Measurements from ENCODE around the gene ZSCAN31.

Gene ZSCAN31

GRCh38 chr6:28357036-28357435, 21.1 kb upstream of the ZSCAN31 start:
- Mint-ChIP-seq H3K9me3 (no peaks in the 10 kb centered on the region), H3K4me1 (ENCODE audit: low read depth) (peaks cover 14% of the 10 kb centered on the region), H3K27me3 (no peaks in the 10 kb centered on the region), H3K4me3 (no peak overlapping the region), H3K36me3 (ENCODE audit: low read depth) (peaks cover 2% of the 10 kb centered on the region), H3K27ac (no peak overlapping the region)

- H3K27ac Mint-ChIP-seq = no peak overlapping the region
- H3K4me3 Mint-ChIP-seq = no peak overlapping the region
- no peaks in the 10 kb centered on the region for H3K9me3 Mint-ChIP-seq
- no peaks in the 10 kb centered on the region for H3K36me3 Mint-ChIP-seq (ENCODE audit: low read depth)
- no peaks in the 10 kb centered on the region for H3K27me3 Mint-ChIP-seq
- H3K4me1 Mint-ChIP-seq (ENCODE audit: low read depth) = peaks cover 18% of the 10 kb centered on the region
Observed at GRCh38 chr6:28356666-28357020, 20.7 kb upstream of the ZSCAN31 start.

- H3K27ac Mint-ChIP-seq = peak overlapping the region; percentile 75
- peak overlapping the region; percentile 86 for H3K4me3 Mint-ChIP-seq
- no peaks in the 10 kb centered on the region for H3K27me3 Mint-ChIP-seq
- no peaks in the 10 kb centered on the region for H3K36me3 Mint-ChIP-seq (ENCODE audit: low read depth)
- peaks cover 24% of the 10 kb centered on the region for H3K4me1 Mint-ChIP-seq (ENCODE audit: low read depth)
- H3K9me3 Mint-ChIP-seq = no peaks in the 10 kb centered on the region
Observed at GRCh38 chr6:28355743-28356665, 20.1 kb upstream of the ZSCAN31 start.

GRCh38 chr6:28354688-28355554, 19.0 kb upstream of the ZSCAN31 start:
- Mint-ChIP-seq H3K9me3 (no peaks in the 10 kb centered on the region), H3K4me1 (ENCODE audit: low read depth) (peaks cover 35% of the 10 kb centered on the region), H3K4me3 (peak overlapping the region; percentile 86), H3K36me3 (ENCODE audit: low read depth) (no peaks in the 10 kb centered on the region), H3K27me3 (no peaks in the 10 kb centered on the region), H3K27ac (peak overlapping the region; percentile 75)

- Mint-ChIP-seq H3K27ac (no peak overlapping the region), H3K4me1 (ENCODE audit: low read depth) (peaks cover 41% of the 10 kb centered on the region), H3K36me3 (ENCODE audit: low read depth) (no peaks in the 10 kb centered on the region)
Observed at GRCh38 chr6:28353981-28354676, 18.2 kb upstream of the ZSCAN31 start.

GRCh38 chr6:28353356-28353755, 17.4 kb upstream of the ZSCAN31 start:
- Mint-ChIP-seq H3K36me3 (ENCODE audit: low read depth) (no peaks in the 10 kb centered on the region), H3K4me3 (no peak overlapping the region), H3K4me1 (ENCODE audit: low read depth) (peaks cover 41% of the 10 kb centered on the region), H3K27me3 (no peaks in the 10 kb centered on the region), H3K27ac (no peak overlapping the region), H3K9me3 (no peaks in the 10 kb centered on the region)

More at GRCh38 chr6:28353981-28354676, 18.2 kb upstream of the ZSCAN31 start:
- Mint-ChIP-seq H3K9me3 (no peaks in the 10 kb centered on the region), H3K27me3 (no peaks in the 10 kb centered on the region), H3K4me3 (no peak overlapping the region)

GRCh38 chr6:28351493-28351925, 15.6 kb upstream of the ZSCAN31 start:
- peaks cover 13% of the 10 kb centered on the region for H3K27me3 Mint-ChIP-seq
- H3K9me3 Mint-ChIP-seq = no peaks in the 10 kb centered on the region
- no peaks in the 10 kb centered on the region for H3K36me3 Mint-ChIP-seq (ENCODE audit: low read depth)
- H3K27ac Mint-ChIP-seq = peak overlapping the region; percentile 8
- H3K4me1 Mint-ChIP-seq (ENCODE audit: low read depth) = peaks cover 41% of the 10 kb centered on the region
- peak overlapping the region; percentile 35 for H3K4me3 Mint-ChIP-seq

- Mint-ChIP-seq H3K4me1 (ENCODE audit: low read depth) (peaks cover 39% of the 10 kb centered on the region), H3K9me3 (no peaks in the 10 kb centered on the region), H3K27ac (no peak overlapping the region), H3K4me3 (peak overlapping the region; percentile 99), H3K36me3 (ENCODE audit: low read depth) (no peaks in the 10 kb centered on the region), H3K27me3 (peaks cover 16% of the 10 kb centered on the region)
Observed at GRCh38 chr6:28351087-28351486, 15.1 kb upstream of the ZSCAN31 start.

- Mint-ChIP-seq H3K27me3 (peaks cover 21% of the 10 kb centered on the region), H3K27ac (peak within 1 kb of the TSS; percentile 92), H3K4me3 (peak within 1 kb of the TSS; percentile 99), H3K9me3 (no peaks in the 10 kb centered on the region), H3K4me1 (ENCODE audit: low read depth) (peaks cover 30% of the 10 kb centered on the region), H3K36me3 (ENCODE audit: low read depth) (no peaks in the 10 kb centered on the region)
Observed at GRCh38 chr6:28349892-28350737, 14.2 kb upstream of the ZSCAN31 start, which contains the start of gene ZKSCAN3. Gene ZKSCAN3 (plus strand): TSS chr6:28349947. CDS start chr6:28359587, 9,640 bp downstream.

GRCh38 chr6:28349344-28349891, 13.5 kb upstream of the ZSCAN31 start:
- H3K36me3 Mint-ChIP-seq (ENCODE audit: low read depth) = no peaks in the 10 kb centered on the region
- no peaks in the 10 kb centered on the region for H3K9me3 Mint-ChIP-seq
- peaks cover 24% of the 10 kb centered on the region for H3K27me3 Mint-ChIP-seq
- H3K4me1 Mint-ChIP-seq (ENCODE audit: low read depth) = peaks cover 30% of the 10 kb centered on the region
- H3K4me3 Mint-ChIP-seq = peak overlapping the region; percentile 99
- H3K27ac Mint-ChIP-seq = peak overlapping the region; percentile 92

GRCh38 chr6:28347119-28347518, 11.2 kb upstream of the ZSCAN31 start:
- Mint-ChIP-seq H3K27ac (no peak overlapping the region), H3K4me1 (ENCODE audit: low read depth) (peaks cover 29% of the 10 kb centered on the region), H3K27me3 (peaks cover 24% of the 10 kb centered on the region), H3K36me3 (ENCODE audit: low read depth) (no peaks in the 10 kb centered on the region), H3K9me3 (no peaks in the 10 kb centered on the region), H3K4me3 (no peak overlapping the region)

GRCh38 chr6:28345201-28345600, 9.3 kb upstream of the ZSCAN31 start:
- peaks cover 24% of the 10 kb centered on the region for H3K27me3 Mint-ChIP-seq
- peaks cover 9% of the 10 kb centered on the region for H3K4me1 Mint-ChIP-seq (ENCODE audit: low read depth)
- H3K4me3 Mint-ChIP-seq = no peak overlapping the region
- no peaks in the 10 kb centered on the region for H3K36me3 Mint-ChIP-seq (ENCODE audit: low read depth)
- peaks cover 6% of the 10 kb centered on the region for H3K9me3 Mint-ChIP-seq
- no peak overlapping the region for H3K27ac Mint-ChIP-seq

GRCh38 chr6:28343898-28344677, 8.1 kb upstream of the ZSCAN31 start:
- H3K27me3 Mint-ChIP-seq = peaks cover 24% of the 10 kb centered on the region
- no peaks in the 10 kb centered on the region for H3K36me3 Mint-ChIP-seq (ENCODE audit: low read depth)
- H3K27ac Mint-ChIP-seq = no peak overlapping the region
- peaks cover 8% of the 10 kb centered on the region for H3K9me3 Mint-ChIP-seq
- H3K4me3 Mint-ChIP-seq = no peak overlapping the region
- peaks cover 3% of the 10 kb centered on the region for H3K4me1 Mint-ChIP-seq (ENCODE audit: low read depth)

Data from stimulated activated naive CD8-positive, alpha-beta T cell treated with anti-CD3 and anti-CD28 coated beads, Interleukin-15, Interleukin-2, amounts not matched to agents 100 ng/mL and 50 ng/mL, for 24 hours (primary cell).